ENCODE results near the gene PPP1R12C.

DNA sequence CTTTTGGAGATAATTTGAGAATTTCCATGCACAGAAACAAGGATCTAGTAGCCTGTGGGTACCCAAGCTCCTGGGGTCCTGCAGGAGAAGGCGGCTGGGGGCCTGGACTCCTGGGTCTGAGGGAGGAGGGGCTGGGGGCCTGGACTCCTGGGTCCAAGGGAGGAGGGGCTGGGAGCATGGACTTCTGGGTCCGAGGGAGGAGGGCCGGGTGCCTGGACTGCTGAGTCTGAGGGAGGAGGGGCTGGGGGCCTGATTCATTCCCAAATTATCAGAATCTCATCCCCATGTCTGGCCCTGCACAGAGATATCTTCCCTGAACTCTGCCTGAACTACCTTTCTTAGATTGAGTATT is 54.0 kb downstream of the PPP1R12C start:
- TF ChIP-seq, protein P1, sequence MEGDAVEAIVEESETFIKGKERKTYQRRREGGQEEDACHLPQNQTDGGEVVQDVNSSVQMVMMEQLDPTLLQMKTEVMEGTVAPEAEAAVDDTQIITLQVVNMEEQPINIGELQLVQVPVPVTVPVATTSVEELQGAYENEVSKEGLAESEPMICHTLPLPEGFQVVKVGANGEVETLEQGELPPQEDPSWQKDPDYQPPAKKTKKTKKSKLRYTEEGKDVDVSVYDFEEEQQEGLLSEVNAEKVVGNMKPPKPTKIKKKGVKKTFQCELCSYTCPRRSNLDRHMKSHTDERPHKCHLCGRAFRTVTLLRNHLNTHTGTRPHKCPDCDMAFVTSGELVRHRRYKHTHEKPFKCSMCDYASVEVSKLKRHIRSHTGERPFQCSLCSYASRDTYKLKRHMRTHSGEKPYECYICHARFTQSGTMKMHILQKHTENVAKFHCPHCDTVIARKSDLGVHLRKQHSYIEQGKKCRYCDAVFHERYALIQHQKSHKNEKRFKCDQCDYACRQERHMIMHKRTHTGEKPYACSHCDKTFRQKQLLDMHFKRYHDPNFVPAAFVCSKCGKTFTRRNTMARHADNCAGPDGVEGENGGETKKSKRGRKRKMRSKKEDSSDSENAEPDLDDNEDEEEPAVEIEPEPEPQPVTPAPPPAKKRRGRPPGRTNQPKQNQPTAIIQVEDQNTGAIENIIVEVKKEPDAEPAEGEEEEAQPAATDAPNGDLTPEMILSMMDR (IDR thresholded peaks at IDR 0.05): no peak
- no peak for TF ChIP-seq POLR2A (IDR thresholded peaks at IDR 0.05)

Data from Peyer's patch (tissue), 4 donors.